ENCODE measurements around the gene SLC36A1. TPM values are rescaled to one million over a fixed set of nuclear protein-coding genes. Genes with fewer than 3 reads are reported as not detected.

Gene SLC36A1
- polyA plus RNA-seq, 1 of the 3 experiments (the other 2 are of a cell fraction), result 4.1 TPM

DNA sequence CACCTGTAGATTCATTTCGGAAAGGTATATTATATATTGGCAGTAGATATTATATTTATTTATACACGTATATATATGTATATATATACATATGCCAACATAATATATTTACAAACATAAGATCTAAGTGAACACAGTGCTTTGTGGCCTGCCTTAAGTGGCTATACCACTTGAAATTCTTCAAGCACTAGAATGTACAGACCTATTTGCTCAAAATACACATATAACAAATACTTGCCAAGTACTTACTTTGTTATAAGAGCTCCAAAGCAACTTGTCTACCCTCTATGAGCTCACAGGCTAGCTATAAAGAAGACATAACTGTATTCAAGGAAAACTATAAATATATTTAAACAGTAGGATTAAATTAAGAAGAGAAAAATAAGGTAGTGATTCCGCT, 33.6 kb upstream of the SLC36A1 start:
- DNase-seq, result no peak
- Histone ChIP-seq H3K9me3 (no peaks in the 10 kb centered on the region), H3K4me2 (no peak overlapping the region), H3K4me1 (ENCODE audit: control insufficient read depth in 1 of 2, insufficient read depth in 2 of 2, low read depth in 1 of 2, low read length in 1 of 2) (peaks cover 0 to 5% of the 10 kb centered on the region in 2 experiments; a peak in 1 of 4 replicates), H3K36me3 (replicated peaks in 1 of 2; ENCODE audit: control insufficient read depth in 1 of 2, insufficient read depth in 2 of 2, low read length in 1 of 2) (no peaks in the 10 kb centered on the region), H3K27ac (ENCODE audit: low read depth in 2 of 2, low read length in 1 of 2) (no peak overlapping the region), H3K27me3 (ENCODE audit: insufficient read depth) (no peaks in the 10 kb centered on the region; the same call in 1 of the 2 replicates), H3F3A (replicated peaks; ENCODE audit: insufficient read depth) (no peaks in the 10 kb centered on the region), H3K9me2 (no peaks in the 10 kb centered on the region), H3K79me2 (ENCODE audit: insufficient read depth) (no peaks in the 10 kb centered on the region), H3K4me3 (ENCODE audit: low read depth in 2 of 2, low read length in 1 of 2) (no peak overlapping the region), H2AFZ (ENCODE audit: low read depth) (no peak overlapping the region), H4K20me1 (ENCODE audit: insufficient read depth) (no peaks in the 10 kb centered on the region), H3K9ac (no peak overlapping the region)
- no peak for TF ChIP-seq RCOR1 (IDR thresholded peaks at IDR 0.05; ENCODE audit: low read length)
- TF ChIP-seq MXI1 (IDR thresholded peaks at IDR 0.05; ENCODE audit: low read depth, low read length), result no peak
- TF ChIP-seq, protein P1, sequence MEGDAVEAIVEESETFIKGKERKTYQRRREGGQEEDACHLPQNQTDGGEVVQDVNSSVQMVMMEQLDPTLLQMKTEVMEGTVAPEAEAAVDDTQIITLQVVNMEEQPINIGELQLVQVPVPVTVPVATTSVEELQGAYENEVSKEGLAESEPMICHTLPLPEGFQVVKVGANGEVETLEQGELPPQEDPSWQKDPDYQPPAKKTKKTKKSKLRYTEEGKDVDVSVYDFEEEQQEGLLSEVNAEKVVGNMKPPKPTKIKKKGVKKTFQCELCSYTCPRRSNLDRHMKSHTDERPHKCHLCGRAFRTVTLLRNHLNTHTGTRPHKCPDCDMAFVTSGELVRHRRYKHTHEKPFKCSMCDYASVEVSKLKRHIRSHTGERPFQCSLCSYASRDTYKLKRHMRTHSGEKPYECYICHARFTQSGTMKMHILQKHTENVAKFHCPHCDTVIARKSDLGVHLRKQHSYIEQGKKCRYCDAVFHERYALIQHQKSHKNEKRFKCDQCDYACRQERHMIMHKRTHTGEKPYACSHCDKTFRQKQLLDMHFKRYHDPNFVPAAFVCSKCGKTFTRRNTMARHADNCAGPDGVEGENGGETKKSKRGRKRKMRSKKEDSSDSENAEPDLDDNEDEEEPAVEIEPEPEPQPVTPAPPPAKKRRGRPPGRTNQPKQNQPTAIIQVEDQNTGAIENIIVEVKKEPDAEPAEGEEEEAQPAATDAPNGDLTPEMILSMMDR (IDR thresholded peaks at IDR 0.05), result no peak
- no peak for TF ChIP-seq NFIC (IDR thresholded peaks at IDR 0.05; ENCODE audit: borderline replicate concordance)
- TF ChIP-seq JUND (IDR thresholded peaks at IDR 0.05), result no peak
- TF ChIP-seq, protein P2, sequence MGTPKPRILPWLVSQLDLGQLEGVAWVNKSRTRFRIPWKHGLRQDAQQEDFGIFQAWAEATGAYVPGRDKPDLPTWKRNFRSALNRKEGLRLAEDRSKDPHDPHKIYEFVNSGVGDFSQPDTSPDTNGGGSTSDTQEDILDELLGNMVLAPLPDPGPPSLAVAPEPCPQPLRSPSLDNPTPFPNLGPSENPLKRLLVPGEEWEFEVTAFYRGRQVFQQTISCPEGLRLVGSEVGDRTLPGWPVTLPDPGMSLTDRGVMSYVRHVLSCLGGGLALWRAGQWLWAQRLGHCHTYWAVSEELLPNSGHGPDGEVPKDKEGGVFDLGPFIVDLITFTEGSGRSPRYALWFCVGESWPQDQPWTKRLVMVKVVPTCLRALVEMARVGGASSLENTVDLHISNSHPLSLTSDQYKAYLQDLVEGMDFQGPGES (IDR thresholded peaks at IDR 0.05; ENCODE audit: low read depth, low read length), result no peak
- no peak for TF ChIP-seq GATA2 (CRISPR knock-in tag; IDR thresholded peaks at IDR 0.05)
- TF ChIP-seq, protein P3, sequence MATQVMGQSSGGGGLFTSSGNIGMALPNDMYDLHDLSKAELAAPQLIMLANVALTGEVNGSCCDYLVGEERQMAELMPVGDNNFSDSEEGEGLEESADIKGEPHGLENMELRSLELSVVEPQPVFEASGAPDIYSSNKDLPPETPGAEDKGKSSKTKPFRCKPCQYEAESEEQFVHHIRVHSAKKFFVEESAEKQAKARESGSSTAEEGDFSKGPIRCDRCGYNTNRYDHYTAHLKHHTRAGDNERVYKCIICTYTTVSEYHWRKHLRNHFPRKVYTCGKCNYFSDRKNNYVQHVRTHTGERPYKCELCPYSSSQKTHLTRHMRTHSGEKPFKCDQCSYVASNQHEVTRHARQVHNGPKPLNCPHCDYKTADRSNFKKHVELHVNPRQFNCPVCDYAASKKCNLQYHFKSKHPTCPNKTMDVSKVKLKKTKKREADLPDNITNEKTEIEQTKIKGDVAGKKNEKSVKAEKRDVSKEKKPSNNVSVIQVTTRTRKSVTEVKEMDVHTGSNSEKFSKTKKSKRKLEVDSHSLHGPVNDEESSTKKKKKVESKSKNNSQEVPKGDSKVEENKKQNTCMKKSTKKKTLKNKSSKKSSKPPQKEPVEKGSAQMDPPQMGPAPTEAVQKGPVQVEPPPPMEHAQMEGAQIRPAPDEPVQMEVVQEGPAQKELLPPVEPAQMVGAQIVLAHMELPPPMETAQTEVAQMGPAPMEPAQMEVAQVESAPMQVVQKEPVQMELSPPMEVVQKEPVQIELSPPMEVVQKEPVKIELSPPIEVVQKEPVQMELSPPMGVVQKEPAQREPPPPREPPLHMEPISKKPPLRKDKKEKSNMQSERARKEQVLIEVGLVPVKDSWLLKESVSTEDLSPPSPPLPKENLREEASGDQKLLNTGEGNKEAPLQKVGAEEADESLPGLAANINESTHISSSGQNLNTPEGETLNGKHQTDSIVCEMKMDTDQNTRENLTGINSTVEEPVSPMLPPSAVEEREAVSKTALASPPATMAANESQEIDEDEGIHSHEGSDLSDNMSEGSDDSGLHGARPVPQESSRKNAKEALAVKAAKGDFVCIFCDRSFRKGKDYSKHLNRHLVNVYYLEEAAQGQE (IDR thresholded peaks at IDR 0.05; ENCODE audit: low read depth, low read length), result no peak
- TF ChIP-seq, protein P4, sequence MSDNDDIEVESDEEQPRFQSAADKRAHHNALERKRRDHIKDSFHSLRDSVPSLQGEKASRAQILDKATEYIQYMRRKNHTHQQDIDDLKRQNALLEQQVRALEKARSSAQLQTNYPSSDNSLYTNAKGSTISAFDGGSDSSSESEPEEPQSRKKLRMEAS (IDR thresholded peaks at IDR 0.05; ENCODE audit: low read depth), result no peak
- TF ChIP-seq EZH2phosphoT487 (IDR thresholded peaks at IDR 0.05; ENCODE audit: borderline replicate concordance, low read depth), result no peak
- no peak for TF ChIP-seq FOXM1 (IDR thresholded peaks at IDR 0.05; ENCODE audit: low read depth)
- WGBS (ENCODE audit: low lambda C conversion rate), result 17% methylated on average over 3 of the region's 3 CpGs
- CTCF ChIA-PET, result no interaction called here
- POLR2A ChIA-PET, result no interaction called here
